Activated effector memory CD4-positive, alpha-beta T cell treated with Interleukin-2 at 50 U/mL for 16 hours (primary cell): Measurements from ENCODE around the gene MBD3.
"Not testable (repeated sequence)": the region's sequence is repeated elsewhere in the genome, so short reads cannot be mapped to it uniquely, and the experiment has no call there.

Experiments used
- DNase-seq: peaks from one replicate; pipeline ENCODE4 v3.0.0-alpha.2; 2020

Gene MBD3

GRCh38 chr19:1568320-1569019 lies 24.2 kb downstream of the MBD3 start, which contains the start of gene MEX3D:
TSS of gene MEX3D (minus strand) at chr19:1568325. CDS start at chr19:1568058, 267 bp downstream.
- DNase-seq: peak; percentile 73

GRCh38 chr19:1567848-1568227 lies 24.8 kb downstream of the MBD3 start:
- DNase-seq: no peak

GRCh38 chr19:1567116-1567847 lies 25.4 kb downstream of the MBD3 start:
- DNase-seq: no peak

GRCh38 chr19:1566392-1567115 lies 26.1 kb downstream of the MBD3 start:
- no peak for DNase-seq

- no peak for DNase-seq
These were observed 29.4 kb downstream of the MBD3 start for GRCh38 chr19:1563251-1563650.

- DNase-seq: no peak
These were observed 31.3 kb downstream of the MBD3 start for GRCh38 chr19:1561236-1561842.

GRCh38 chr19:1560286-1560882 lies 32.3 kb downstream of the MBD3 start:
- no peak for DNase-seq

GRCh38 chr19:1558552-1558951 lies 34.1 kb downstream of the MBD3 start:
- DNase-seq: no peak

- no peak for DNase-seq
These were observed 36.1 kb downstream of the MBD3 start for GRCh38 chr19:1556390-1557070.

- DNase-seq: no peak
These were observed 36.9 kb downstream of the MBD3 start for GRCh38 chr19:1555487-1556389.

- DNase-seq: no peak
These were observed 37.7 kb downstream of the MBD3 start for GRCh38 chr19:1554968-1555367.

- no peak for DNase-seq
These were observed 39.2 kb downstream of the MBD3 start for GRCh38 chr19:1553415-1553814.

GRCh38 chr19:1551068-1552040 lies 41.3 kb downstream of the MBD3 start:
- no peak for DNase-seq

GRCh38 chr19:1549332-1549945 lies 43.2 kb downstream of the MBD3 start:
- DNase-seq: no peak

GRCh38 chr19:1540365-1540925 lies 52.2 kb downstream of the MBD3 start:
- no peak for DNase-seq

- not testable (repeated sequence) for DNase-seq
These were observed 52.9 kb downstream of the MBD3 start for GRCh38 chr19:1539749-1540148.

- DNase-seq: no peak
These were observed 53.7 kb downstream of the MBD3 start for GRCh38 chr19:1538978-1539377.

- not testable (repeated sequence) for DNase-seq
These were observed 57.0 kb downstream of the MBD3 start for GRCh38 chr19:1535699-1536098.

GRCh38 chr19:1534972-1535371 lies 57.7 kb downstream of the MBD3 start:
- DNase-seq: no peak
